ENCODE data around the gene COLEC11.
"Not testable (repeated sequence)": the region's sequence is repeated elsewhere in the genome, so short reads cannot be mapped to it uniquely, and the experiment has no call there.

The COLEC11 gene

DNA sequence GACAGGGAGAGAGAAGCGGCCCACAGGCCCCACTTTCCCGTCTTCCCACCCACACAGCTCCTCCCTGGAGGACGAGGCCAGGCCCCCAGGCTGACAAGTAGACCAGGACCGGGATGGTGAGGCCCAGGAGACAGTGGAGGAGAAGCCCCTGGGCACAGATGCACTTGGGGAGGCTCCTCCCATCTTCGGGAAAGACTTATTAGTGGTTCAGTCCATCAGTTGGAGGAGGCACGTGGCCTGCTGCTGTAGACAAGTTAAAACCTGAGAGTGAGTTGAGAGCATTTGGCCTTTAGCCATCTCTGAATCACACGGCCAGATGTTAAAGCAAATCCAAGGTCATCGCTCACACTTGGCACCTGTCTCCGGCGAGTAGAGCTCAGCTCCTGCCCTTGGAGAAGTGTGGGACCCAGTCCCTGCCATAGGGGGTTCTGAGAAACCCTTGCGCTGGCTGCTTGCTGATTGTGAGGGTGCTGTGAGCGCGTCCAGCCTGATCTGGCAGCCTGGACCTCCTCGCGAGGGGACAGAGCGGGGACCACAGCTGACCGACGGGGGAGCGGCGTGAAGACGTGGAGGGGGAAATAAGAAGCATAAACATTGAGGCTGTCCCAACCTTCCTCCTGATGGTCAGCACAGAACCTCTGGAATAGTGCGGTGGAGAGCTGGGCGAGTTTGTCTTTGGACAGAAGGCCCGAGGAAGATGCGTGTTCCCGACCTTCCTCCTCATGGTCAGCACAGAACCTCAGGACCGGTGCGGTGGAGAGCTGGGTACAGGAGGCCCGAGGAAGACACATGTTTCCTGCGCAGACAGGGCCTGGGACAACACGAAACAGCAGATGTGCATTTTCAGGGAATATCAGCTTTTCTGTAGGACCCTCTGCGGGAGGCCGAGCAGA, 38.4 kb downstream of the COLEC11 start:
- DNase-seq (ENCODE audit: low spot score): peak; percentile 85
- H3K27ac ChIP-seq: peak overlapping the region; percentile 94
- CTCF ChIA-PET: no interaction called here
- POLR2A ChIA-PET (ENCODE audit: low non-redundant PET): no interaction called here
- TF ChIP-seq CTCF (conservative IDR thresholded peaks at IDR 0.05; ENCODE audit: low read depth): no peak

DNA sequence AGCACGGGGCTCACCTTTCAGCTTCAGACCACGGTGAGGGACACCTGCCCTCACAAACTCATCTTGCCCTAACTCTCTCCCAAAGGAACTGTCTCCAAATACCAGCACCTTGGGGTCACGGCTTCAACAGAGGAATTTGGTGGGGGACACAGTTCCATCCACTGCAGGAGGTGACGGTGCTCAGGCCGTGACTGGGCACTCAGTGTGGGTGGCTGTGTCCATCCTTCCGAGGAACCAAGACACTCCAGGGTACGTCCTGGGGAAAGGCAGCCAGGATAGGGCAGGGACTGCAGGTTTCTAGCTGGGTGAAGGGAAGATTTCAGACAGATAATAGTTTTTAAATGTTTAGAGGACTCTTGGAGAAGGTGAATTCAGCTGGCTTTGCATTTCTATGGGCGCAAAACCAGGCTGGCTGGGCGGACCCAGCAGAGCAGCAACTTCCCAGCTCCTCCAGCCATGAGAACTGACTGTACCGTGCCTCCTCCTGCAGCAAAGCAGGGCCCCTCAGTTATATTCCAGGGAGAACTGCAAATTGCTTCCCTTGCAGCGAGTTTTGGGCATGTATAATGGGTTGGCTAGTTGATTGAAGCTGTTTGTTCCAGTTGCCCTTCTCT, 39.2 kb downstream of the COLEC11 start:
- TF ChIP-seq CTCF (conservative IDR thresholded peaks at IDR 0.05; ENCODE audit: low read depth): no peak
- H3K27ac ChIP-seq: peak overlapping the region; percentile 94
- CTCF ChIA-PET: no interaction called here
- DNase-seq (ENCODE audit: low spot score): no peak
- POLR2A ChIA-PET (ENCODE audit: low non-redundant PET): no interaction called here

- DNase-seq (ENCODE audit: low spot score): no peak
- no peak for TF ChIP-seq CTCF (conservative IDR thresholded peaks at IDR 0.05; ENCODE audit: low read depth)
- CTCF ChIA-PET: no interaction called here
- POLR2A ChIA-PET (ENCODE audit: low non-redundant PET): no interaction called here
- peak overlapping the region; percentile 94 for H3K27ac ChIP-seq
These were observed 39.7 kb downstream of the COLEC11 start for GRCh38 chr2:3634596-3635121.

DNA sequence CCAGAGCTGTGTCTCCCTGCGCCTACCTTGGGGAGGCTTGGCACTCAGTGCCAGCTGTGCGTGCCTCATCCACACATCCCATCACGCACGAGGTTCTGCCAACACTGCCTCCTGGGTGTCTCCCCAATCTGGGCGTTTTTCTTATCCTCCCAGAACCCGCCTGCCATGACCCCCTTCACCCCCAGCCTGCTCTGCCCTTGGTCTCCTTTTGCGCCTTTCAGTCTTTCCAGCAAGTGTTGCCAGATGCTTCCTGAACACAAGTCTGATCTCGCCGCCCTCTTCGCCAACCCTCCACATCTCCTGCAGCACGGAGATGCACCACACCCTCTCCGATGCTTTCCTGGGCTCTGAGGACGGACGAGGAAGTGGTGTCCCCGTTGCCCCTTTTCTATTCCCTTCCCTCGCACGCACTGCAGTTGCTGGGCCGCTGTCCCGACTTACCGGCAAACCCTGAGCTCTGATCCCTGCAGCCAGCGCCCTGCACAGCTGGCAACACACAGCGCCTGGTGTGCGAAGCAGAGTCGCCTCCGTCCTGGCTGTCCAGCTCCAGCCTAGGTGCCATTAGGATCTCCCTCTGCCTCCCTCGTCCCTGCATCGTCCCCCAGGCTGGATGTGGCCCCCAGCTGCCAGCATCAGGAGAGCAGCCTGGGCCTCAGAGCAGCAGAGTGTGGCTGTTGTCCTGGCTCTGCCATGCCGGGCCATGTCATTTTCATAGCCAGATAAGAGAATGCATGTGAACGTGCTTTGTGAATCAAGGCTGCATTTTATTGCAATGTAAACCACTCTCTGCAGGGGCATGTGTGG, 40.5 kb downstream of the COLEC11 start:
- ChIA-PET CTCF (no interaction called here), POLR2A (ENCODE audit: low non-redundant PET) (no interaction called here)
- no peak for TF ChIP-seq CTCF (conservative IDR thresholded peaks at IDR 0.05; ENCODE audit: low read depth)

GRCh38 chr2:3635975-3636327, 41.0 kb downstream of the COLEC11 start:
- peak overlapping the region; percentile 94 for H3K27ac ChIP-seq
- CTCF ChIA-PET; POLR2A ChIA-PET (ENCODE audit: low non-redundant PET); DNase-seq (ENCODE audit: low spot score): not testable (repeated sequence)

More for the DNA sequence above, 40.5 kb downstream of the COLEC11 start:
- peak overlapping the region; percentile 94 for H3K27ac ChIP-seq
- no peak for DNase-seq (ENCODE audit: low spot score)

- peak overlapping the region; percentile 94; the same call in 1 of the 2 replicates for H3K27ac ChIP-seq
- CTCF ChIA-PET: interaction anchor here (0.5 to 0.7 kb wide), 2 partner anchors 13 to 175 kb away, joined by 3 to 4 read pairs; no protein-coding TSS in a partner anchor
- no peak for DNase-seq (ENCODE audit: low spot score)
- no peak for TF ChIP-seq CTCF (conservative IDR thresholded peaks at IDR 0.05; ENCODE audit: low read depth)
- POLR2A ChIA-PET (ENCODE audit: low non-redundant PET): no interaction called here
These were observed 41.8 kb downstream of the COLEC11 start for GRCh38 chr2:3636586-3637310.

Data from RWPE1 (cell line).